Effector CD4-positive, alpha-beta T cell (primary cell): ENCODE data around the gene PPIL1.

Source experiments
- DNase-seq: peaks from one replicate; pipeline ENCODE4 v3.0.0-alpha.2; 2020

PPIL1 gene

GRCh38 chr6:36834576-36835341 lies 39.8 kb downstream of the PPIL1 start:
- no peak for DNase-seq

GRCh38 chr6:36833182-36833789 lies 41.3 kb downstream of the PPIL1 start:
- no peak for DNase-seq

- no peak for DNase-seq
Measured at GRCh38 chr6:36832313-36832712, 42.3 kb downstream of the PPIL1 start.

- DNase-seq = no peak
Measured at GRCh38 chr6:36830577-36830976, 44.0 kb downstream of the PPIL1 start.

GRCh38 chr6:36829919-36830544 lies 44.6 kb downstream of the PPIL1 start:
- DNase-seq = no peak

- no peak for DNase-seq
Measured at GRCh38 chr6:36827261-36828079, 47.1 kb downstream of the PPIL1 start.

GRCh38 chr6:36826520-36827227 lies 47.9 kb downstream of the PPIL1 start:
- DNase-seq = no peak

- DNase-seq = no peak
Measured at GRCh38 chr6:36825994-36826393, 48.6 kb downstream of the PPIL1 start.

- DNase-seq = no peak
Measured at GRCh38 chr6:36825452-36825851, 49.2 kb downstream of the PPIL1 start.

GRCh38 chr6:36824253-36824652 lies 50.4 kb downstream of the PPIL1 start:
- no peak for DNase-seq

GRCh38 chr6:36823421-36824096 lies 51.0 kb downstream of the PPIL1 start:
- no peak for DNase-seq

- no peak for DNase-seq
Measured at GRCh38 chr6:36822506-36823269, 51.9 kb downstream of the PPIL1 start.

- no peak for DNase-seq
Measured at GRCh38 chr6:36821581-36822335, 52.8 kb downstream of the PPIL1 start.

- no peak for DNase-seq
Measured at GRCh38 chr6:36820700-36821580, 53.7 kb downstream of the PPIL1 start.

GRCh38 chr6:36818756-36819155 lies 55.8 kb downstream of the PPIL1 start:
- DNase-seq = no peak

GRCh38 chr6:36817847-36818246 lies 56.8 kb downstream of the PPIL1 start:
- DNase-seq = no peak

- DNase-seq = no peak
Measured at GRCh38 chr6:36817176-36817817, 57.3 kb downstream of the PPIL1 start.

- DNase-seq = no peak
Measured at GRCh38 chr6:36815962-36816735, 58.5 kb downstream of the PPIL1 start.
